Pancreas (tissue), 10 donors: ENCODE measurements around the gene RNASE11. TPM values are rescaled to one million over a fixed set of nuclear protein-coding genes. Genes with fewer than 3 reads are reported as not detected.
"Not testable (repeated sequence)": the region's sequence is repeated elsewhere in the genome, so short reads cannot be mapped to it uniquely, and the experiment has no call there.

Source experiments
- ATAC-seq, 4 donors: fragments of 200-7000 bp; cut with Tn5 transposase; one replicate each; pipeline versions ENCODE4 v1.8.0 to v1.9.1; 2020; ENCODE audit warnings: mild to moderate bottlenecking in 4 of 4, moderate library complexity in 4 of 4
- DNase-seq, 6 donors: peaks; one replicate each; pipeline ENCODE4 v3.0.0-alpha.2; 2020
- FAIRE-seq: peaks from 2 replicates; lab custom pipeline; 2012; peaks lifted over from hg19 to GRCh38; lab: Jason Lieb, UNC
- H3K27ac ChIP-seq, 4 donors: fragments of 200-600 bp; sonication (generic); 1 replicate in 3 of 4; 2 replicates in 1 of 4; pipeline versions ENCODE4 v1.5.0 to v1.8.0; 2020
- H3K27me3 ChIP-seq, 4 donors: fragments of 200-600 bp; one replicate each; pipeline ENCODE4 v1.8.0; 2021
- H3K36me3 ChIP-seq, 3 donors: fragments of 200-600 bp; sonication (generic) in 1 of 3; one replicate each; pipeline versions ENCODE4 v1.5.0 to v1.8.0; 2020 to 2021
- H3K4me1 ChIP-seq, 3 donors: fragments of 200-600 bp; one replicate each; pipeline ENCODE4 v1.8.0; 2021
- H3K4me3 ChIP-seq, 4 donors: fragments of 200-600 bp; sonication (generic) in 2 of 4; one replicate each; pipeline versions ENCODE4 v1.5.0 to v1.8.0; 2020 to 2021
- H3K9me3 ChIP-seq, 4 donors: fragments of 200-600 bp; one replicate each; pipeline ENCODE4 v1.8.0; 2021
- WGBS, 2 donors: extraction: QIAGEN DNeasy Blood & Tissue Kit; methylation state at CpG; one replicate each; pipeline ENCODE4 v1.1.7; 2013; 5-methylcytosine and 5-hydroxymethylcytosine counted together
- intact Hi-C, 3 donors: fragments of 100-400 bp; cut with DNase I; formaldehyde crosslinking; loops; one replicate each; pipeline versions ENCODE4 v1.11.1 to v1.14.2; 2022
- polyA plus RNA-seq, 2 donors: library from polyadenylated mRNA; stranded (reverse); fragments of 200-250 nt; gene quantifications; one replicate each; pipeline ENCODE4 v1.2.3, GENCODE V29; 2013
- total RNA-seq, 6 donors: library from RNA; stranded (reverse); fragmentation: NEBNext Ultra II Directional in 4 of 6; extraction: Animal tissue kit (Norgen Biotek cat#: 25700) in 4 of 6; gene quantifications; one replicate each; pipeline versions ENCODE4 v1.2.1 to v1.2.4, GENCODE V29; 2021 to 2023
- TF ChIP-seq, protein P1 (sequence below), 4 donors: fragments of 200-600 bp; sonication (generic) in 3 of 4; IDR thresholded peaks; one replicate each; pipeline versions ENCODE4 v1.5.0 to v1.8.0; 2021; ENCODE audit warnings: antibody characterized with exemption in 4 of 4
- donor health status: healthy with polysubstance abuse.
- donor health status: DM: no; HTN: no; CAD: no; lungs with moderate emphysema.
- donor health status: DM: no; HTN: no; CAD: no.
- donor health status: control.
- donor health status: control.
- donor health status: Bipolar disorder and iron deficiency.
- donor health status: DM: yes; HTN: yes; CAD: no.
- donor health status: DM: no; HTN: no; CAD: no.
- donor health status: DM: no; HTN: no; CAD: no.
- donor health status: DM: yes; HTN: yes; CAD: no.

The RNASE11 gene
- total and polyA plus RNA-seq, 8 donors, result not detected

DNA sequence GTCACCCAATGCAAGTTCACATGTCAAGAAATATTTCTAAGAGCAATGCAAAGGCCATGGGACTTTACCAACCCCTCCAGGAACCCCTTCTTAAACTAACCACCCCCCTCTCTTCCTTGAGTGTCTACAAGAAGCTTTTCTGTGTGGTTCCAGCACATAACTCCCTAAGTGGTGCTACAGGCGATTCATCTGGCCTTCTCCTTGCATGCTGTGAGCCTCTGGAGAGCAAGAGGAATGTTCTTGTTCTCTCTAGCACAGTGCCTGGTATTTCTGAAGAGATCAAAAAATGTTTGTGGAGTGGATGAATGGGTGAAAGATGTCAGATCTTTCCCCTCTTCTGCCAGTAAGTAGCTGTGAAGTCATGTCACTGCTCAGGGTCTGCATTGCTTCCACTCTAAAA lies 9.3 kb upstream of the RNASE11 start:
- 69 to 92% methylated on average over 1 of the region's 1 CpG for WGBS, 2 donors
- Histone ChIP-seq H3K27me3 (no peaks in the 10 kb centered on the region), H3K36me3 (no peaks in the 10 kb centered on the region), H3K4me1 (no peaks in the 10 kb centered on the region), H3K9me3 (no peaks in the 10 kb centered on the region), H3K27ac (no peak overlapping the region), H3K4me3 (no peak overlapping the region)
- ATAC-seq (no peak), FAIRE-seq (no peak), DNase-seq (no peak)
- intact Hi-C loops, result no loop called here
- TF ChIP-seq, protein P1, sequence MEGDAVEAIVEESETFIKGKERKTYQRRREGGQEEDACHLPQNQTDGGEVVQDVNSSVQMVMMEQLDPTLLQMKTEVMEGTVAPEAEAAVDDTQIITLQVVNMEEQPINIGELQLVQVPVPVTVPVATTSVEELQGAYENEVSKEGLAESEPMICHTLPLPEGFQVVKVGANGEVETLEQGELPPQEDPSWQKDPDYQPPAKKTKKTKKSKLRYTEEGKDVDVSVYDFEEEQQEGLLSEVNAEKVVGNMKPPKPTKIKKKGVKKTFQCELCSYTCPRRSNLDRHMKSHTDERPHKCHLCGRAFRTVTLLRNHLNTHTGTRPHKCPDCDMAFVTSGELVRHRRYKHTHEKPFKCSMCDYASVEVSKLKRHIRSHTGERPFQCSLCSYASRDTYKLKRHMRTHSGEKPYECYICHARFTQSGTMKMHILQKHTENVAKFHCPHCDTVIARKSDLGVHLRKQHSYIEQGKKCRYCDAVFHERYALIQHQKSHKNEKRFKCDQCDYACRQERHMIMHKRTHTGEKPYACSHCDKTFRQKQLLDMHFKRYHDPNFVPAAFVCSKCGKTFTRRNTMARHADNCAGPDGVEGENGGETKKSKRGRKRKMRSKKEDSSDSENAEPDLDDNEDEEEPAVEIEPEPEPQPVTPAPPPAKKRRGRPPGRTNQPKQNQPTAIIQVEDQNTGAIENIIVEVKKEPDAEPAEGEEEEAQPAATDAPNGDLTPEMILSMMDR (IDR thresholded peaks at IDR 0.05), result no peak

DNA sequence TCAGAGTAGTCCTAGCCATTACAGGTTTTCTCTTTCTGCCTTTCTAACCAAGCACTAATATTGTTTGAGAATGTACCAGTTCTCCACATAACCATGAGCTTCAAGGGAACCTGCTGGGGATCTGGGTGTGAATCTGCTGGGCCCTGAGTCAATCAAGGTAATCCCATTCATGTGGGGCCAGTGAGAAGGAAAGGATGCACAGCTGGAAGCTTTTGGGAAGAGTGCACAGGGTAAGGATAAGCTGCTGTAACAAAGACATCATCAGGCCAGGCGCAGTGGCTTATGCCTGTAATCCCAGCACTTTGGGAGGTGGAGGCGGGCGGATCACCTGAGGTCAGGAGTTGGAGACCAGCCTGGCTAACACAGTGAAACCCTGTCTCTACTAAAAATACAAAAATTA lies 7.9 kb upstream of the RNASE11 start:
- H3K27ac ChIP-seq, H3K4me1 ChIP-seq, H3K4me3 ChIP-seq, DNase-seq, H3K27me3 ChIP-seq, FAIRE-seq, H3K36me3 ChIP-seq, ATAC-seq, intact Hi-C loops, H3K9me3 ChIP-seq: not testable (repeated sequence)
- 91 to 94% methylated on average over 3 of the region's 3 CpGs for WGBS, 2 donors

DNA sequence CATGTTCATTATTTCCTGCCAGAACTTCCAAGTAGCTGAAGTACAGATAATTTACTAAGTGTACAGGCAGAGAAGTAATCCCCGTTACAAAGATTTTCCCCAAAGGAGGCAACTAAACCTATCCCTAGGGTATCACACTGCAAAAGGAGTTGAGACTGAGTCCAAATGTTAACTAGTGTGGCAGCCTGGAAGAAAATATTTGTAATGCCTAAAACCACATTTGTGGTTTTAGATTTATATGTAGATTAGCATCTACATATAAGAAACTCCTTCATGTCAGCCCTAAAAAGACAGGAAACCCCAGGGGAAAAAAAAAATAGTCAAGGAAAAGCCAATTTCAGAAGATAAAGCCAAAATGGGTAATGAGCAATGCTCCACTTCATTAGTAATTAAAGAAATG lies 4.8 kb upstream of the RNASE11 start:
- FAIRE-seq, result no peak

DNA sequence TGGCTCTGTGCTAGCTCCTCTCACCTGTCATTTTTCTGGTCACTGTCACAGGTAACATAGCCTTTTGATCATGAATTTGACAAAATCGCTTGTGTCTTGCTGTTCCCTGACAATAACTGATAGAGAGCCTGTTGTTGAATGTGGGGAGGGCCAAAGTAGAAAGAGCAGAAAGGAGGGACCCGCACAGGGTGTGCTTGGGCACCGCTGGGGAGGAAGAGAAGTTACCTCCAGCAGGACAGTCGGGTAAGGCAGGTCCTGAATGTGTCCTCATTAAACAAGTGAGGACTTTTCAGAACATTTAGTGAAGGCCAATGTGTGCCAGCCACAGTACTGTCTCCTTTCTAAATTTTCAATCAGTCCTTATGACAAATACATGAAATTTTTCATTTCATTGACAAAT lies 3.4 kb upstream of the RNASE11 start, which contains the start of gene RNASE12:
RNASE12 (minus strand) TSS at position 142 of the 400 bp plus-strand sequence. CDS start 653 bp downstream, outside the sequence.
- TF ChIP-seq, protein P1 (IDR thresholded peaks at IDR 0.05), result no peak

More for the DNA sequence above, 4.8 kb upstream of the RNASE11 start:
- Histone ChIP-seq H3K27ac (no peak overlapping the region), H3K36me3 (no peaks in the 10 kb centered on the region), H3K4me3 (no peak overlapping the region), H3K4me1 (no peaks in the 10 kb centered on the region), H3K27me3 (no peaks in the 10 kb centered on the region), H3K9me3 (no peaks in the 10 kb centered on the region)
- no peak for DNase-seq
- no peak for ATAC-seq
- 70 to 82% methylated on average over 1 of the region's 1 CpG for WGBS, 2 donors
- intact Hi-C loops, result no loop called here
- TF ChIP-seq, protein P1 (IDR thresholded peaks at IDR 0.05), result no peak

DNA sequence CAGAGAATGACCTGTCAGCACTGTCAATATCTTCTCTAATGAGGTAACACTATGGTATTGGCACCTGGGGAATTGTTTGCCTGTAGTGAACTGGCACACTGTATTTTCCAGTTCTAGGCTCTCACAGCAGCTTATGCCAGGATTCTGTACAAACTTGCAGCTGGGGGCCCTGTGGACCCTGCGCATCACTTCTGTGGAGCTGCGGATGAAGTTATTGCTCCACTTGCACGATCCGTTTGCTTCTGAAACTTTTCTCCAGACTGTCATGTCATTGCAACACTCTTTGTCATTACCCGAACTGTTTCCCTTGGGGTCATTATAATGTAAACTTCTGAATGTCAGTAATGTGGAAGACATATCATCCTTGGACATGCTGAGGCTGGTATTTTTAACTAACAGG lies 3.9 kb downstream of the RNASE11 start:
- Histone ChIP-seq H3K9me3 (no peaks in the 10 kb centered on the region), H3K4me1 (no peaks in the 10 kb centered on the region), H3K27me3 (peaks cover 0 to 12% (median 0%) of the 10 kb centered on the region in 4 donors), H3K4me3 (no peak overlapping the region), H3K27ac (no peak overlapping the region), H3K36me3 (no peaks in the 10 kb centered on the region)
- WGBS, 2 donors, result 64 to 71% methylated on average over 5 of the region's 5 CpGs
- no peak for DNase-seq
- TF ChIP-seq, protein P1 (IDR thresholded peaks at IDR 0.05), result no peak
- no peak for ATAC-seq
- FAIRE-seq, result no peak
- intact Hi-C loops, result no loop called here

More for the DNA sequence above, 3.4 kb upstream of the RNASE11 start, which contains the start of gene RNASE12:
- intact Hi-C loops, result no loop called here
- no peak for ATAC-seq
- DNase-seq, result no peak
- peaks cover 0 to 5% (median 0%) of the 10 kb centered on the region in 4 donors for H3K27me3 ChIP-seq
- no peak within 1 kb of the TSS for H3K27ac ChIP-seq
- FAIRE-seq, result no peak
- WGBS, 2 donors, result 63 to 71% methylated on average over 4 of the region's 4 CpGs
- no peaks in the 10 kb centered on the region for H3K9me3 ChIP-seq
- no peak within 1 kb of the TSS for H3K4me3 ChIP-seq
- H3K36me3 ChIP-seq, result no peaks in the 10 kb centered on the region
- no peaks in the 10 kb centered on the region for H3K4me1 ChIP-seq
